Mammary epithelial cell (primary cell): ENCODE results near the gene UVRAG.

Source experiments
- CTCF ChIP-seq, 2 donors: IDR thresholded peaks in 1 of 2; conservative IDR thresholded peaks in 1 of 2; 2 replicates each; pipeline ENCODE4 v1.5.1; 2011 to 2012; ENCODE audit warnings: inconsistent platforms in 2 of 2, low read length in 2 of 2, mild to moderate bottlenecking in 2 of 2, control low read depth in 1 of 2, low read depth in 1 of 2; ENCODE audit not compliant: insufficient read depth in 1 of 2; ENCODE audit errors: extremely low read depth in 1 of 2
- EZH2 ChIP-seq: IDR thresholded peaks from 2 replicates; pipeline ENCODE4 v1.6.1; 2012; ENCODE audit warnings: low read length, inconsistent platforms, borderline replicate concordance

GRCh38 chr11:76004400-76004799 is 189.4 kb downstream of the UVRAG start:
- TF ChIP-seq CTCF (conservative IDR thresholded peaks at IDR 0.05 in 1 of 2, IDR thresholded peaks at IDR 0.05 in 1 of 2; ENCODE audit: extremely low read depth in 1 of 2, insufficient read depth in 1 of 2, low read depth in 1 of 2, low read length in 2 of 2) = no peak
- no peak for TF ChIP-seq EZH2
